Body of pancreas (tissue), 4 donors: ENCODE results near the gene ANAPC15. TPM values are rescaled to one million over a fixed set of nuclear protein-coding genes. Genes with fewer than 3 reads are reported as not detected.
"Not testable (repeated sequence)": the region's sequence is repeated elsewhere in the genome, so short reads cannot be mapped to it uniquely, and the experiment has no call there.

Experiments
- ATAC-seq: fragments of 150-250 bp; one replicate; pipeline ENCODE4 v1.9.1; 2016
- DNase-seq, 4 donors: peaks; one replicate each; pipeline ENCODE4 v3.0.0-alpha.2; 2019
- H3K27ac ChIP-seq, 4 donors: fragments of 200-600 bp; sonication (generic); 1 replicate in 3 of 4; 2 replicates in 1 of 4; pipeline versions ENCODE4 v1.5.1 to v1.6.1; 2016 to 2019; ENCODE audit warnings: mild to moderate bottlenecking in 1 of 4, mixed read lengths in 1 of 4, moderate library complexity in 1 of 4
- H3K27me3 ChIP-seq, 2 donors: fragments of 200-600 bp; sonication (generic); one replicate each; pipeline ENCODE4 v1.6.0; 2016; ENCODE audit warnings: mild to moderate bottlenecking in 1 of 2
- H3K36me3 ChIP-seq, 2 donors: fragments of 200-600 bp; sonication (generic); replicated peaks in 1 of 2; 2 replicates each; pipeline ENCODE4 v1.5.1; 2016; ENCODE audit warnings: low read depth in 2 of 2; ENCODE audit not compliant: insufficient read depth in 1 of 2
- H3K4me1 ChIP-seq: fragments of 200-600 bp; sonication (generic); one replicate; pipeline ENCODE4 v1.6.0; 2016
- H3K4me3 ChIP-seq, 2 donors: fragments of 200-600 bp; sonication (generic); 1 replicate in 1 of 2; 2 replicates in 1 of 2; pipeline ENCODE4 v1.5.1; 2016 to 2019
- H3K9me3 ChIP-seq, 3 donors: fragments of 200-600 bp; sonication (generic); 1 replicate in 2 of 3; 2 replicates in 1 of 3; pipeline ENCODE4 v1.5.1; 2016
- POLR2A ChIP-seq, 3 donors: fragments of 450-650 bp; IDR thresholded peaks; one replicate each; pipeline ENCODE4 v1.6.1; 2016; ENCODE audit warnings: antibody characterized with exemption in 3 of 3, mild to moderate bottlenecking in 2 of 3
- WGBS, 2 donors: methylation state at CpG; one replicate each; pipeline ENCODE4 v1.1.5; 2017; 5-methylcytosine and 5-hydroxymethylcytosine counted together
- intact Hi-C: fragments of 100-400 bp; cut with DNase I; formaldehyde crosslinking; loops from one replicate; pipeline ENCODE4 v1.15.1; 2023
- total RNA-seq, 2 donors: library from RNA; depleted of rRNA; stranded (reverse); fragments of >200 nt; gene quantifications; one replicate each; pipeline ENCODE4 v1.1.0, GENCODE V29; 2016
- TF ChIP-seq, protein P1 (sequence below), 7 experiments: fragments of 450-650 bp in 4 of 7; fragments of 200-600 bp in 3 of 7; sonication (generic) in 3 of 7; IDR thresholded peaks; one replicate each; pipeline ENCODE4 v1.5.1; 2016 to 2019; ENCODE audit warnings: antibody characterized with exemption in 7 of 7

Gene ANAPC15
- total RNA-seq, 2 donors from 2014 or later = 14.2 to 22.1 TPM

DNA sequence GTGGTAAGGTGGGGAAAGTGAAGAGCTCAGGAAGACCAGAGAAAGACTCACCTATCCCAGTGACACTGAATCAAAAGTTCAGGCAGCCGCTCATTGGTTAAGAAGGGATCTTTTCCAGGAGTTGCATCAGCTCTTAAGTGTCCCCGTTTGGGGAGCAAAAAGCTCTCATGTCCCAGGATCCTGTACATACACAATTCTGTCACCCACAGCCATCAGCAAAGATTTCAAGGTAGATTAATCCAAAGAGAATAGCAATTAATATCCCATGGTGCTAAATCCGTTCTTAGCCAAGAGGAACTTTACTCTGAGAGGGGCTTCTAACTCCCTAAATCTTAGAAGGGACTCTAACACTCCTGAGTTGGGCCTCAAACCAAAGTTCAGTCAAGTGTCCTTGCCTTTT, 42.3 kb upstream of the ANAPC15 start:
- no peaks in the 10 kb centered on the region for H3K27me3 ChIP-seq
- no peak for ATAC-seq
- H3K36me3 ChIP-seq = no peaks in the 10 kb centered on the region
- no peak for TF ChIP-seq POLR2A (IDR thresholded peaks at IDR 0.05)
- TF ChIP-seq, protein P1, sequence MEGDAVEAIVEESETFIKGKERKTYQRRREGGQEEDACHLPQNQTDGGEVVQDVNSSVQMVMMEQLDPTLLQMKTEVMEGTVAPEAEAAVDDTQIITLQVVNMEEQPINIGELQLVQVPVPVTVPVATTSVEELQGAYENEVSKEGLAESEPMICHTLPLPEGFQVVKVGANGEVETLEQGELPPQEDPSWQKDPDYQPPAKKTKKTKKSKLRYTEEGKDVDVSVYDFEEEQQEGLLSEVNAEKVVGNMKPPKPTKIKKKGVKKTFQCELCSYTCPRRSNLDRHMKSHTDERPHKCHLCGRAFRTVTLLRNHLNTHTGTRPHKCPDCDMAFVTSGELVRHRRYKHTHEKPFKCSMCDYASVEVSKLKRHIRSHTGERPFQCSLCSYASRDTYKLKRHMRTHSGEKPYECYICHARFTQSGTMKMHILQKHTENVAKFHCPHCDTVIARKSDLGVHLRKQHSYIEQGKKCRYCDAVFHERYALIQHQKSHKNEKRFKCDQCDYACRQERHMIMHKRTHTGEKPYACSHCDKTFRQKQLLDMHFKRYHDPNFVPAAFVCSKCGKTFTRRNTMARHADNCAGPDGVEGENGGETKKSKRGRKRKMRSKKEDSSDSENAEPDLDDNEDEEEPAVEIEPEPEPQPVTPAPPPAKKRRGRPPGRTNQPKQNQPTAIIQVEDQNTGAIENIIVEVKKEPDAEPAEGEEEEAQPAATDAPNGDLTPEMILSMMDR (IDR thresholded peaks at IDR 0.05) = no peak
- DNase-seq = no peak
- intact Hi-C loops = no loop called here
- no peaks in the 10 kb centered on the region for H3K4me1 ChIP-seq
- H3K27ac ChIP-seq = no peak overlapping the region
- H3K4me3 ChIP-seq = no peak overlapping the region
- 76 to 84% methylated on average over 3 of the region's 3 CpGs for WGBS, 2 donors
- no peaks in the 10 kb centered on the region for H3K9me3 ChIP-seq

DNA sequence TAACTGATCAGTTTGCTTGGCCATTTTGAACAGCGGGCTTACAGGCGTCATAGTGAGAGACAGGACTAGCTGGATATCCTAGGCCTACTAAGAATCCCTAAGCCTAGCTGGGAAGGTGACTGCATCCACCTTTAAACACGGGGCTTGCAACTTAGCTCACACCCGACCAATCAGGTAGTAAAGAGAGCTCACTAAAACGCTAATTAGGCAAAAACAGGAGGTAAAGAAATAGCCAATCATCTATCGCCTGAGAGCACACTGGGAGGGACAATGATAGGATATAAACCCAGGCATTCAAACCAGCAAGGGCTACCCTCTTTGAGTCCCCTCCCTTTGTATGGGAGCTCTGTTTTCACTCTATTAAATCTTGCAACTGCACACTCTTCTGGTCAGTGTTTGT, 41.4 kb upstream of the ANAPC15 start:
- H3K9me3 ChIP-seq, H3K4me1 ChIP-seq, ATAC-seq, DNase-seq, H3K27me3 ChIP-seq, H3K36me3 ChIP-seq, H3K4me3 ChIP-seq, H3K27ac ChIP-seq, intact Hi-C loops: not testable (repeated sequence)
- WGBS, 2 donors = 73 to 76% methylated on average over 6 of the region's 6 CpGs

DNA sequence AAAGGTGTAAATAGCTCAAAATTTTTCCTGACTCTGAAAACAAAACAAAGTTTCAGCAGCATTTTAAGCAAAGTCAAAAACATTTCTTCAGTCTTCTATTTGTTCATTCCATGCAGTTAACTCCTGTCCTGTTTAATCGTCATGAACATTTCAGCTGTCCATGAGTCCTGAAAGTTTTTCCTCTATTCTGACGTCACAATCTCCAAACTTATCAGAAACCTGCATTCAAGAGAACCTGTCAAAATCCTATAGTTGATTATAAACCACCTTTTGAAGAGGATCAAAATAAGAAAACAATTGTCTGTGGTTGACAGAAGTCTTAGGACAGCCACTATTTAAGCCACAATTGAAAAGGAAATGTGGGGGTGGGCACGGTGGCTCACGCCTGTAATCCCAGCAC, 38.4 kb upstream of the ANAPC15 start:
- Histone ChIP-seq H3K4me3 (no peak overlapping the region), H3K4me1 (no peaks in the 10 kb centered on the region), H3K27ac (no peak overlapping the region), H3K9me3 (no peaks in the 10 kb centered on the region), H3K36me3 (no peaks in the 10 kb centered on the region), H3K27me3 (no peaks in the 10 kb centered on the region)
- WGBS, 2 donors = 60 to 68% methylated on average over 4 of the region's 4 CpGs
- ATAC-seq (no peak), DNase-seq (no peak)
- no peak for TF ChIP-seq POLR2A (IDR thresholded peaks at IDR 0.05)
- TF ChIP-seq, protein P1 (IDR thresholded peaks at IDR 0.05) = no peak
- intact Hi-C loops = no loop called here

DNA sequence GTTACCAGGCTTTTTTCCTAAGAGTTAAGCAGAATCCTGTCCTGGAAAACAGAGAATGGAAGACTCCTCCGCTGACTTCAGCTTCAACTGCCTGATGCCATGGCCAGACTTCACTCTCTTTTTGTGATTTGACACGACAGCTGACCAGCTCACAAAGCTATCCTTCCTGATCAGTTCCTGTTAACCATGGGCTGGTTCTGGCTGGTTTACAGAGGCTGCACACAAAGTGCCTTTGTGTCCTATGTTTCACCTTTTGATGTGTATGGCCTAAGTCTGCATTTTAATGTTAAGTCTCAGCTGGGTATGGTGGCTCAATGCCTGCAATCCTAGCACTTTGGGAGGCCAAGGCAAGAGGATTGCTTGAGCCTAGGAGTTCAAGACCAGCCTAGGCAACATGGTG, 34.1 kb upstream of the ANAPC15 start:
- 38 to 52% methylated on average over 2 of the region's 2 CpGs for WGBS, 2 donors
- Histone ChIP-seq H3K9me3 (no peaks in the 10 kb centered on the region), H3K4me1 (peaks cover 3% of the 10 kb centered on the region), H3K36me3 (no peaks in the 10 kb centered on the region), H3K4me3 (no peak overlapping the region), H3K27me3 (no peaks in the 10 kb centered on the region), H3K27ac (no peak overlapping the region)
- no peak for TF ChIP-seq POLR2A (IDR thresholded peaks at IDR 0.05)
- TF ChIP-seq, protein P1 (IDR thresholded peaks at IDR 0.05) = no peak
- DNase-seq (no peak), ATAC-seq (no peak)
- intact Hi-C loops = no loop called here

DNA sequence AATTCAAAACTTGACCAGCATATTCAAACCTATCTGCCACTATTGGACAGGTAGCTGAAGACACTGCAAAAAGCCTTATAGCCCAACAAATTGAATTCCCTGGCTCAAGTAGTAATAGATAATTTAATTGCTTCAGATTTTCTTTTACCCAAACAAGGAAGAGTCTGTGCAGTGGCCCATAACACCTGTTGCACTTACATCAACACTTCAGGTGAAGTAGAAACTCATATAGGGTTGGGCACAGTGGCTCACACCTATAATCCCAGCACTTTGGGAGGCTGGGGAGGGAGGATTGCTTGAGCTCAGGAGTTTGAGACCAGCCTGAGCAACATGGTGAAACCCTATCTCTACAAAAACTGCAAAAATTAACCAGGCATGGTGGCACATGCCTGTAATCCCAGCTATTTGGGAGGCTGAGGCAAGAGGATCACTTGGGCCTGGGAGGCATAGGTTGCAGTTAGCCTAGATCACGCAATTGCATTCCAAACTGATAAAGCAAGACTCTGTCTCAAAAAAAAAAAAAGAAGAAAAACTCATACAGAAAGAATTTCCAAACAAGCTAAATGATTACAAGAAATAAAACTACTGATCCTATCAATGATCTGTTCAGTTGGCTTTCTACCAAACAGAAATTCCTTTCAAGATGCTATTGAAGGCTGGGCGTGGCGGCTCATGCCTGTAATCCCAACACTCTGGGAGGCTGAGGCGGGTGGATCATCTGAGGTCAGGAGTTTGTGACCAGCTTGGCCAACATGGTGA, 32.5 kb upstream of the ANAPC15 start:
- no peaks in the 10 kb centered on the region for H3K27me3 ChIP-seq
- no peaks in the 10 kb centered on the region for H3K9me3 ChIP-seq
- no peak overlapping the region for H3K4me3 ChIP-seq
- no peak for DNase-seq
- no peak for ATAC-seq
- H3K4me1 ChIP-seq = peaks cover 3% of the 10 kb centered on the region
- 73 to 83% methylated on average over 4 of the region's 4 CpGs for WGBS, 2 donors
- intact Hi-C loops = no loop called here
- no peak overlapping the region for H3K27ac ChIP-seq
- TF ChIP-seq, protein P1 (IDR thresholded peaks at IDR 0.05) = no peak
- no peak for TF ChIP-seq POLR2A (IDR thresholded peaks at IDR 0.05)
- no peaks in the 10 kb centered on the region for H3K36me3 ChIP-seq

DNA sequence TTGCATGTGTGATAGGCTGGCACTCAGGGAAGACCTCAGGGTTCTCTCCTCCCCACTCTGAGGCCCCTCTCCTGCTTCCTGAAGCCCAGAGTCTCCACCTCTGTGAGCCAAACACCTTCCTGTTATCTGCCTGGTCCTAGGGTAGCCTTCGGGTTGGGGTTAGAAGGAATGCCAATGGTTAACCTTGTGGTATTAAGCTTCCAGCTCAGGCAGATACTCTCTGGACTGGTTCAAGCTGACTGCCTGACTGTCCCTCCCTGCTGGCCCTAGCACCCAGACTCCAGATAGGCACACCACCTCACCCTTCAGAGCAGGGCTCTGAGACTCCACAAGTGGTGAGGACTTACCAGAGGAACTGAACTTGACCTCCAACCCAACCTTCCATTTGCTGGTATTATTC, 30.0 kb upstream of the ANAPC15 start:
- H3K4me1 ChIP-seq, H3K27ac ChIP-seq, intact Hi-C loops, H3K36me3 ChIP-seq, ATAC-seq, H3K9me3 ChIP-seq, H3K4me3 ChIP-seq, H3K27me3 ChIP-seq, DNase-seq: not testable (repeated sequence)
- 83% methylated on average over 1 of the region's 1 CpG; no CpG with 5 or more reads in 1 of the 2 donors for WGBS, 2 donors

DNA sequence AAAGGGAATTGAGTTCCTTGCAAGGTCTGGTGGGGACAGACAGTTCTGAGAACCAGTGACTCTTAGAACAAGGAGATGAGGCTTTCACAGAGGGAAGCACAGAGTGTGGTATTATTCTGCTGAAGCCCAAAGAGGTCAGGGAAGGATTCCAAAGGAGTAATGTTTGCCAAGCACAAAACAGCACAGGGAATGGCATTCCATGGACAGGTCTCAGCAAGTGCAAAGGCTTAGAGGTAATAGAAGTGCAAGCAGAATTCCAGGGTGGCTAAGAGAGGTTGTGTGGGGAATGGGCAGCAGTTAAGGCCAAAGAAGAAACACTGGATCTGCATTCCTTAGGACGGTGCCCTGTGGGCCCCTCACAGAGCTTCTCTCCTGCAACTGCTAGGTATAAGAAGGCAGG, 29.6 kb upstream of the ANAPC15 start:
- H3K27me3 ChIP-seq, H3K4me3 ChIP-seq, H3K27ac ChIP-seq, DNase-seq, intact Hi-C loops, H3K36me3 ChIP-seq, ATAC-seq, H3K9me3 ChIP-seq, H3K4me1 ChIP-seq: not testable (repeated sequence)
- WGBS, 2 donors = 50% methylated on average over 1 of the region's 1 CpG
